WTC11 (cell line): Measurements from ENCODE around the gene IMPDH2. TPM values are rescaled to one million over a fixed set of nuclear protein-coding genes. Genes with fewer than 3 reads are reported as not detected.
A peak's percentile ranks its signal among the peaks of the same experiment; 100 is the strongest.

ENCODE experiments used
- ATAC-seq: fragments of 200-7000 bp; cut with Tn5 transposase; 2 replicates; pipeline ENCODE4 v1.10.0; 2021; ENCODE audit warnings: mild to moderate bottlenecking, moderate library complexity
- CTCF ChIA-PET: fragments of 300-600 bp; sonication (Branson Sonifier 250); formaldehyde crosslinking; loops from one replicate; lab custom pipeline; 2021; ENCODE audit warnings: antibody characterized with exemption; lab: Charles Lee
- POLR2A ChIA-PET: fragments of 350-600 bp; sonication (Branson Sonifier 250); formaldehyde crosslinking; loops from one replicate; lab custom pipeline; 2021; ENCODE audit warnings: antibody characterized with exemption; lab: Charles Lee
- DNase-seq: peaks from one replicate; pipeline ENCODE4 v3.0.0; 2021; ENCODE audit warnings: low spot score
- H3K27ac Mint-ChIP-seq: 2 replicates; pipeline ENCODE4 v1.8.0; 2021; ENCODE audit warnings: mixed read lengths
- H3K27me3 Mint-ChIP-seq: 2 replicates; pipeline ENCODE4 v1.8.0; 2021; ENCODE audit warnings: low read depth, mild to moderate bottlenecking, moderate library complexity, mixed read lengths
- H3K36me3 Mint-ChIP-seq: 2 replicates; pipeline ENCODE4 v1.8.0; 2021; ENCODE audit warnings: mixed read lengths
- H3K4me1 Mint-ChIP-seq: 2 replicates; pipeline ENCODE4 v1.8.0; 2022; ENCODE audit warnings: mixed read lengths
- H3K4me3 Mint-ChIP-seq: 2 replicates; pipeline ENCODE4 v1.8.0; 2021; ENCODE audit warnings: mild to moderate bottlenecking, moderate library complexity, mixed read lengths
- H3K9me3 Mint-ChIP-seq: 2 replicates; pipeline ENCODE4 v1.8.0; 2021; ENCODE audit warnings: mixed read lengths
- AFF4 ChIP-seq: sonication (generic); formaldehyde crosslinking; IDR thresholded peaks from 2 replicates; pipeline ENCODE4 v1.8.1; 2023; ENCODE audit warnings: mild to moderate bottlenecking, missing genetic modification reagents, borderline replicate concordance
- CBFB ChIP-seq: sonication (generic); formaldehyde crosslinking; IDR thresholded peaks from 2 replicates; pipeline ENCODE4 v1.8.1; 2022; ENCODE audit warnings: mild to moderate bottlenecking, low read depth, missing genetic modification reagents
- CTCF ChIP-seq: fragments of 200-600 bp; IDR thresholded peaks from 2 replicates; pipeline ENCODE4 v1.8.0; 2022; ENCODE audit warnings: antibody characterized with exemption
- ELF4 ChIP-seq: sonication (generic); formaldehyde crosslinking; IDR thresholded peaks from 2 replicates; pipeline ENCODE4 v1.8.1; 2022; ENCODE audit warnings: low read depth, mild to moderate bottlenecking, moderate library complexity, missing genetic modification reagents
- ESRRA ChIP-seq: sonication (generic); formaldehyde crosslinking; IDR thresholded peaks from 2 replicates; pipeline ENCODE4 v1.8.1; 2022; ENCODE audit warnings: mild to moderate bottlenecking, missing genetic modification reagents, borderline replicate concordance
- ETV6 ChIP-seq: sonication (generic); formaldehyde crosslinking; IDR thresholded peaks from 2 replicates; pipeline ENCODE4 v1.8.1; 2022; ENCODE audit warnings: mild to moderate bottlenecking, missing genetic modification reagents
- KAT7 ChIP-seq: sonication (generic); formaldehyde crosslinking; IDR thresholded peaks from 2 replicates; pipeline ENCODE4 v1.8.1; 2023; ENCODE audit warnings: missing genetic modification reagents, mild to moderate bottlenecking, borderline replicate concordance
- PREB ChIP-seq: sonication (generic); formaldehyde crosslinking; IDR thresholded peaks from 2 replicates; pipeline ENCODE4 v1.8.1; 2022; ENCODE audit warnings: mild to moderate bottlenecking, missing genetic modification reagents, moderate library complexity, borderline replicate concordance
- SMAD4 ChIP-seq: sonication (generic); formaldehyde crosslinking; IDR thresholded peaks from 2 replicates; pipeline ENCODE4 v1.8.0; 2022; ENCODE audit warnings: mild to moderate bottlenecking, missing genetic modification reagents
- SOX15 ChIP-seq: fragments of 250-450 bp; sonication (Bioruptor Pico); IDR thresholded peaks from 2 replicates; pipeline ENCODE4 v1.9.0; 2021; ENCODE audit warnings: mild to moderate bottlenecking
- TEAD1 ChIP-seq: sonication (generic); formaldehyde crosslinking; IDR thresholded peaks from 2 replicates; pipeline ENCODE4 v1.8.0; 2022; ENCODE audit warnings: mild to moderate bottlenecking, missing genetic modification reagents
- ZMAT4 ChIP-seq: fragments of 250-450 bp; sonication (Bioruptor Pico); IDR thresholded peaks from 2 replicates; pipeline ENCODE4 v1.9.0; 2021; ENCODE audit warnings: mild to moderate bottlenecking
- ZNF317 ChIP-seq: sonication (generic); formaldehyde crosslinking; IDR thresholded peaks from 2 replicates; pipeline ENCODE4 v1.8.1; 2023; ENCODE audit warnings: low read depth, mild to moderate bottlenecking, moderate library complexity, missing genetic modification reagents, borderline replicate concordance
- total RNA-seq: library from RNA; stranded (reverse); gene quantifications from 3 replicates; pipeline ENCODE4 v1.2.3, GENCODE V29; 2021
- TF ChIP-seq, protein P1 (sequence below): sonication (generic); formaldehyde crosslinking; IDR thresholded peaks from 2 replicates; pipeline ENCODE4 v1.8.1; 2022; ENCODE audit warnings: mild to moderate bottlenecking, moderate library complexity, missing genetic modification reagents
- TF ChIP-seq, protein P2 (sequence below): sonication (generic); formaldehyde crosslinking; IDR thresholded peaks from 2 replicates; pipeline ENCODE4 v1.8.0; 2023; ENCODE audit warnings: missing genetic modification reagents, mild to moderate bottlenecking, borderline replicate concordance
- TF ChIP-seq, protein P3 (sequence below): sonication (generic); formaldehyde crosslinking; IDR thresholded peaks from 2 replicates; pipeline ENCODE4 v1.8.0; 2022; ENCODE audit warnings: mild to moderate bottlenecking, missing genetic modification reagents
- TF ChIP-seq, protein P4 (sequence below): sonication (generic); formaldehyde crosslinking; IDR thresholded peaks from 2 replicates; pipeline ENCODE4 v1.8.0; 2023; ENCODE audit warnings: missing genetic modification reagents
- TF ChIP-seq, protein P5 (sequence below): sonication (generic); formaldehyde crosslinking; IDR thresholded peaks from 2 replicates; pipeline ENCODE4 v1.8.1; 2023; ENCODE audit warnings: mild to moderate bottlenecking, missing genetic modification reagents, moderate library complexity

IMPDH2 gene
- total RNA-seq, 1 experiment from 2014 or later = 452 TPM

DNA sequence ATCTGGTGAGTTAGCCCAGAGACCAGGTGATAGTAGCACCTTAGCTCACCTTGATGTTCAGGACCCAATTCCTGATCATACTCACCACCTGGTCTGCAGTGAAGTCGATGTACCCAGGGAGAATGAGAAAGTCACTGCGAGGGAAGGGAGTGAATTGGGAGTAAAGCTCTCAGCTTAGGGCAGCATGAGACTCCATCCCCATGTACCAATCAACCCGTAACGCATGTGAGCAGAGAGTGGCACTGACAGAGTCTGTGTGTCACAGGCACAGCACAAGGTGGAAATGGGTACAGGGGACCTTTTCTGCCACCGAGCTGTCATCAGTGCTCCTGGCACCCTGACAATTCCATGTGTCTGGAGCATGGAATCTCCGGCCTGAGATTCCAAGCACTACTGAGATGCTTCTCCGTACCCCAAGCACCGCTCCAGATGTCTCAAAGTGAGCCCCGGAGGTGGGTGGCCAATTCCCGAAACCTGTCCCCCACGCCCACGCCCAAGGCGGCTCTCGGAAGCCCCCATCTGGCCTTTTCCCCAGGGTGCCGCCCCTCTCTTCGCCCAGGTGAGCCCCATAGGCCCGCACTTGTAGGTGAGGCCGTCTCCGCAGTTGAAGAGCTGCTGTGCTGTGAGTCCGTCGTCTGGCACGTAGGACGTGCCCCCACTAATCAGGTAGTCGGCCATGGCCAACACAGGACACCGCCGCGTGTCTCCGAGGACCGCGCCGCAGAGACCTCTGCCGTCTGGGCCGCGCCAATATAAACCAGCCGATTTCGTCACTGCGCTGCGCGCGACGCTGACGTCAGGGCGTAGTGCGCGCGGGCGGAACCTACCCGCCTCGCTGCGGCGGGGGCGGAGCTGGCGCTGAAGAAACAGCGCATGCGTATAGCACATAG lies at the start of gene IMPDH2 (continued):
- peak; percentile 99 for TF ChIP-seq AFF4 (CRISPR knock-in tag)
- TF ChIP-seq, protein P1, sequence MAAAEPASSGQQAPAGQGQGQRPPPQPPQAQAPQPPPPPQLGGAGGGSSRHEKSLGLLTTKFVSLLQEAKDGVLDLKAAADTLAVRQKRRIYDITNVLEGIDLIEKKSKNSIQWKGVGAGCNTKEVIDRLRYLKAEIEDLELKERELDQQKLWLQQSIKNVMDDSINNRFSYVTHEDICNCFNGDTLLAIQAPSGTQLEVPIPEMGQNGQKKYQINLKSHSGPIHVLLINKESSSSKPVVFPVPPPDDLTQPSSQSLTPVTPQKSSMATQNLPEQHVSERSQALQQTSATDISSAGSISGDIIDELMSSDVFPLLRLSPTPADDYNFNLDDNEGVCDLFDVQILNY (CRISPR knock-in tag) = peak; percentile 96
- 0 out of 2 replicates have a peak, but pooled peaks have one; percentile 62 for TF ChIP-seq SMAD4
- TF ChIP-seq CBFB = peak; percentile 96
- TF ChIP-seq, protein P2, sequence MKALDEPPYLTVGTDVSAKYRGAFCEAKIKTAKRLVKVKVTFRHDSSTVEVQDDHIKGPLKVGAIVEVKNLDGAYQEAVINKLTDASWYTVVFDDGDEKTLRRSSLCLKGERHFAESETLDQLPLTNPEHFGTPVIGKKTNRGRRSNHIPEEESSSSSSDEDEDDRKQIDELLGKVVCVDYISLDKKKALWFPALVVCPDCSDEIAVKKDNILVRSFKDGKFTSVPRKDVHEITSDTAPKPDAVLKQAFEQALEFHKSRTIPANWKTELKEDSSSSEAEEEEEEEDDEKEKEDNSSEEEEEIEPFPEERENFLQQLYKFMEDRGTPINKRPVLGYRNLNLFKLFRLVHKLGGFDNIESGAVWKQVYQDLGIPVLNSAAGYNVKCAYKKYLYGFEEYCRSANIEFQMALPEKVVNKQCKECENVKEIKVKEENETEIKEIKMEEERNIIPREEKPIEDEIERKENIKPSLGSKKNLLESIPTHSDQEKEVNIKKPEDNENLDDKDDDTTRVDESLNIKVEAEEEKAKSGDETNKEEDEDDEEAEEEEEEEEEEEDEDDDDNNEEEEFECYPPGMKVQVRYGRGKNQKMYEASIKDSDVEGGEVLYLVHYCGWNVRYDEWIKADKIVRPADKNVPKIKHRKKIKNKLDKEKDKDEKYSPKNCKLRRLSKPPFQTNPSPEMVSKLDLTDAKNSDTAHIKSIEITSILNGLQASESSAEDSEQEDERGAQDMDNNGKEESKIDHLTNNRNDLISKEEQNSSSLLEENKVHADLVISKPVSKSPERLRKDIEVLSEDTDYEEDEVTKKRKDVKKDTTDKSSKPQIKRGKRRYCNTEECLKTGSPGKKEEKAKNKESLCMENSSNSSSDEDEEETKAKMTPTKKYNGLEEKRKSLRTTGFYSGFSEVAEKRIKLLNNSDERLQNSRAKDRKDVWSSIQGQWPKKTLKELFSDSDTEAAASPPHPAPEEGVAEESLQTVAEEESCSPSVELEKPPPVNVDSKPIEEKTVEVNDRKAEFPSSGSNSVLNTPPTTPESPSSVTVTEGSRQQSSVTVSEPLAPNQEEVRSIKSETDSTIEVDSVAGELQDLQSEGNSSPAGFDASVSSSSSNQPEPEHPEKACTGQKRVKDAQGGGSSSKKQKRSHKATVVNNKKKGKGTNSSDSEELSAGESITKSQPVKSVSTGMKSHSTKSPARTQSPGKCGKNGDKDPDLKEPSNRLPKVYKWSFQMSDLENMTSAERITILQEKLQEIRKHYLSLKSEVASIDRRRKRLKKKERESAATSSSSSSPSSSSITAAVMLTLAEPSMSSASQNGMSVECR (CRISPR knock-in tag) = peak; percentile 45; the same call in 1 of the 2 replicates
- TF ChIP-seq ELF4 (CRISPR knock-in tag) = no peak
- 0 out of 2 replicates have a peak, but pooled peaks have one; percentile 36 for TF ChIP-seq ZNF317 (CRISPR knock-in tag)
- no peak for TF ChIP-seq ESRRA (CRISPR knock-in tag)

DNA sequence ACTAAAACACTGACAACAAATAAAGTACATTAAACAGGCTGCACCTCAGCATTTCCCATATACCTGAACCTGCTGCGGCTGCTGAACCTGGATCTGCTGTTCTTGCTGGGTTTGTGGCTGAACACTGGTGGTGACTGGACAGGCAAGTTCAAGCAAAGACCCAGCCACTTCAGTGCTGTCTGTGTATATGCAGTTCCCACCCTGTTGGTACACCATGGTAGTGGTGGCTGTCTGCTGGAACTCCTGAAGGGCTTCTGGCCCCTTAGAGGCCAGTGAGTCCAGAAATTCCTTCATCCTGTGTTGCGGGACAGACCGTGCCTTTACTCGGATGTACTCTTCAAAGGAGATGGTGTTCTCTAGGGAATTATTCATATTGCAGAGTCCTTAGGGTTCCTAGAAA lies 47.4 kb upstream of the IMPDH2 start:
- ChIA-PET POLR2A (no interaction called here), CTCF (no interaction called here)
- H3K27ac Mint-ChIP-seq = peak overlapping the region; percentile 22; the same call in 1 of the 2 replicates
- H3K4me1 Mint-ChIP-seq = no peaks in the 10 kb centered on the region
- H3K9me3 Mint-ChIP-seq = no peaks in the 10 kb centered on the region
- H3K36me3 Mint-ChIP-seq = peaks cover 49% of the 10 kb centered on the region
- DNase-seq (no peak), ATAC-seq (no peak; the same call in 1 of the 2 replicates)
- no peaks in the 10 kb centered on the region for H3K27me3 Mint-ChIP-seq
- no peak overlapping the region for H3K4me3 Mint-ChIP-seq
- TF ChIP-seq TEAD1 (CRISPR knock-in tag) (no peak), ETV6 (CRISPR knock-in tag) (no peak), SOX15 (CRISPR knock-in tag) (no peak), KAT7 (CRISPR knock-in tag) (no peak), ZMAT4 (no peak), PREB (CRISPR knock-in tag) (no peak), CTCF (no peak)
- TF ChIP-seq, protein P3, sequence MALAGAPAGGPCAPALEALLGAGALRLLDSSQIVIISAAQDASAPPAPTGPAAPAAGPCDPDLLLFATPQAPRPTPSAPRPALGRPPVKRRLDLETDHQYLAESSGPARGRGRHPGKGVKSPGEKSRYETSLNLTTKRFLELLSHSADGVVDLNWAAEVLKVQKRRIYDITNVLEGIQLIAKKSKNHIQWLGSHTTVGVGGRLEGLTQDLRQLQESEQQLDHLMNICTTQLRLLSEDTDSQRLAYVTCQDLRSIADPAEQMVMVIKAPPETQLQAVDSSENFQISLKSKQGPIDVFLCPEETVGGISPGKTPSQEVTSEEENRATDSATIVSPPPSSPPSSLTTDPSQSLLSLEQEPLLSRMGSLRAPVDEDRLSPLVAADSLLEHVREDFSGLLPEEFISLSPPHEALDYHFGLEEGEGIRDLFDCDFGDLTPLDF = no peak
- TF ChIP-seq, protein P4, sequence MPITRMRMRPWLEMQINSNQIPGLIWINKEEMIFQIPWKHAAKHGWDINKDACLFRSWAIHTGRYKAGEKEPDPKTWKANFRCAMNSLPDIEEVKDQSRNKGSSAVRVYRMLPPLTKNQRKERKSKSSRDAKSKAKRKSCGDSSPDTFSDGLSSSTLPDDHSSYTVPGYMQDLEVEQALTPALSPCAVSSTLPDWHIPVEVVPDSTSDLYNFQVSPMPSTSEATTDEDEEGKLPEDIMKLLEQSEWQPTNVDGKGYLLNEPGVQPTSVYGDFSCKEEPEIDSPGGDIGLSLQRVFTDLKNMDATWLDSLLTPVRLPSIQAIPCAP (CRISPR knock-in tag) = no peak
- TF ChIP-seq, protein P5, sequence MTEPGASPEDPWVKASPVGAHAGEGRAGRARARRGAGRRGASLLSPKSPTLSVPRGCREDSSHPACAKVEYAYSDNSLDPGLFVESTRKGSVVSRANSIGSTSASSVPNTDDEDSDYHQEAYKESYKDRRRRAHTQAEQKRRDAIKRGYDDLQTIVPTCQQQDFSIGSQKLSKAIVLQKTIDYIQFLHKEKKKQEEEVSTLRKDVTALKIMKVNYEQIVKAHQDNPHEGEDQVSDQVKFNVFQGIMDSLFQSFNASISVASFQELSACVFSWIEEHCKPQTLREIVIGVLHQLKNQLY (CRISPR knock-in tag) = no peak
